Measurements from ENCODE around the gene MAML3. TPM values are rescaled to one million over a fixed set of nuclear protein-coding genes. Genes with fewer than 3 reads are reported as not detected.

MAML3 gene
- total and polyA plus RNA-seq, 2 experiments from 2014 or later: 1.7 to 6.5 TPM

DNA sequence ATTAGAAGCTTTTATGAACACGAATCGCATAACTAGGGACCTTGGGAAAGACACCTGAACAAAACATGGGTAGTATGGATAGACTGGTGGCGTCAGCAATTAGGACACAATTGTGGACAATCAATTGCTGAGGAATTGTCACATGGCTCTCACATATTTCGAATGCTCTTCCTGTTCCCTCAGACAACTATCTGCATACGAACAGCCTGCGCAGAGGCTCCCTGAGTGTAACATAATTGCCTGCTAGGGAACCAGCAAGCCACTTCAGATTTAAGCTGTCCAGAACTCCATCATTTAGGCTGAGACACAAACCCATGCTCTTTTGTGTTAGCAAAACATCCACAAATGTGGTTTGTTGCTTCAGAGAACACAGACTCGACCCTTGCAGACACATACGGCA, 327.6 kb downstream of the MAML3 start:
- H3K4me2 ChIP-seq: peak overlapping the region; percentile 83
- H3K4me3 ChIP-seq: no peak overlapping the region
- no peak for DNase-seq (ENCODE audit: low spot score)
- H3K27ac ChIP-seq (ENCODE audit: low read depth): no peak overlapping the region
- H3K4me1 ChIP-seq (ENCODE audit: insufficient read depth): peaks cover 46% of the 10 kb centered on the region
- Mint-ChIP-seq H3K27me3 (ENCODE audit: insufficient read depth, low read depth, poor library complexity) (peaks cover 7% of the 10 kb centered on the region), H3K4me1 (peaks cover 49% of the 10 kb centered on the region), H3K9me3 (peaks cover under 1% of the 10 kb centered on the region; the same call in 2 of the 3 replicates), H3K27ac (no peak overlapping the region), H3K4me3 (no peak overlapping the region; the same call in 2 of the 3 replicates), H3K36me3 (ENCODE audit: low read depth) (peaks cover 4% of the 10 kb centered on the region; the same call in 2 of the 3 replicates)
- peaks cover 3% of the 10 kb centered on the region; the same call in 1 of the 2 replicates for H3K9me2 ChIP-seq (ENCODE audit: insufficient read depth)
- H3K36me3 ChIP-seq (ENCODE audit: insufficient read depth): no peaks in the 10 kb centered on the region
- no peaks in the 10 kb centered on the region for H3K27me3 ChIP-seq (ENCODE audit: insufficient read depth)
- no peak overlapping the region for H2AFZ ChIP-seq
- no peak for ATAC-seq
- no peaks in the 10 kb centered on the region for H4K20me1 ChIP-seq (replicated peaks; ENCODE audit: insufficient read depth)
- TF ChIP-seq CREB1 (CRISPR knock-in tag; IDR thresholded peaks at IDR 0.05; ENCODE audit: low read depth): no peak
- TF ChIP-seq POLR2AphosphoS5 (IDR thresholded peaks at IDR 0.05; ENCODE audit: low read depth): no peak
- H3F3A ChIP-seq (replicated peaks; ENCODE audit: low read depth): no peaks in the 10 kb centered on the region
- no peaks in the 10 kb centered on the region for H3K79me2 ChIP-seq (replicated peaks; ENCODE audit: insufficient read depth)

- Mint-ChIP-seq H3K9me3 (peaks cover 7% of the 10 kb centered on the region; the same call in 2 of the 3 replicates), H3K27me3 (ENCODE audit: insufficient read depth, low read depth, poor library complexity) (peaks cover 7% of the 10 kb centered on the region), H3K4me3 (peak overlapping the region; percentile 55), H3K27ac (peak overlapping the region; percentile 64), H3K36me3 (ENCODE audit: low read depth) (peaks cover 11% of the 10 kb centered on the region), H3K4me1 (peaks cover 49% of the 10 kb centered on the region)
- peak overlapping the region; percentile 83 for H3K4me2 ChIP-seq
- peak overlapping the region; percentile 85 for H2AFZ ChIP-seq
- H3F3A ChIP-seq (replicated peaks; ENCODE audit: low read depth): no peaks in the 10 kb centered on the region
- no peaks in the 10 kb centered on the region for H3K36me3 ChIP-seq (ENCODE audit: insufficient read depth)
- no peaks in the 10 kb centered on the region for H3K79me2 ChIP-seq (replicated peaks; ENCODE audit: insufficient read depth)
- peaks cover 46% of the 10 kb centered on the region for H3K4me1 ChIP-seq (ENCODE audit: insufficient read depth)
- ATAC-seq: peak; percentile 79
- H3K27ac ChIP-seq (ENCODE audit: low read depth): peak overlapping the region; percentile 75
- peaks cover 3% of the 10 kb centered on the region; the same call in 1 of the 2 replicates for H3K9me2 ChIP-seq (ENCODE audit: insufficient read depth)
- no peak for DNase-seq (ENCODE audit: low spot score)
- H3K27me3 ChIP-seq (ENCODE audit: insufficient read depth): no peaks in the 10 kb centered on the region
- TF ChIP-seq NANOG (IDR thresholded peaks at IDR 0.05; ENCODE audit: borderline replicate concordance) (no peak), EZH2phosphoT487 (IDR thresholded peaks at IDR 0.05; ENCODE audit: unreplicated experiment) (no peak), ZNF331 (CRISPR knock-in tag; IDR thresholded peaks at IDR 0.05; ENCODE audit: low read depth) (no peak), CTCF (conservative IDR thresholded peaks at IDR 0.05; ENCODE audit: low read depth in 2 of 2) (no peak), CREB1 (CRISPR knock-in tag; IDR thresholded peaks at IDR 0.05; ENCODE audit: low read depth) (no peak), ZNF114 (CRISPR knock-in tag; IDR thresholded peaks at IDR 0.05) (no peak), POLR2AphosphoS5 (IDR thresholded peaks at IDR 0.05; ENCODE audit: low read depth) (no peak)
- peak overlapping the region; percentile 55 for H3K4me3 ChIP-seq
- H4K20me1 ChIP-seq (replicated peaks; ENCODE audit: insufficient read depth): no peaks in the 10 kb centered on the region
Observed at GRCh38 chr4:139825523-139826014, 328.4 kb downstream of the MAML3 start.

DNA sequence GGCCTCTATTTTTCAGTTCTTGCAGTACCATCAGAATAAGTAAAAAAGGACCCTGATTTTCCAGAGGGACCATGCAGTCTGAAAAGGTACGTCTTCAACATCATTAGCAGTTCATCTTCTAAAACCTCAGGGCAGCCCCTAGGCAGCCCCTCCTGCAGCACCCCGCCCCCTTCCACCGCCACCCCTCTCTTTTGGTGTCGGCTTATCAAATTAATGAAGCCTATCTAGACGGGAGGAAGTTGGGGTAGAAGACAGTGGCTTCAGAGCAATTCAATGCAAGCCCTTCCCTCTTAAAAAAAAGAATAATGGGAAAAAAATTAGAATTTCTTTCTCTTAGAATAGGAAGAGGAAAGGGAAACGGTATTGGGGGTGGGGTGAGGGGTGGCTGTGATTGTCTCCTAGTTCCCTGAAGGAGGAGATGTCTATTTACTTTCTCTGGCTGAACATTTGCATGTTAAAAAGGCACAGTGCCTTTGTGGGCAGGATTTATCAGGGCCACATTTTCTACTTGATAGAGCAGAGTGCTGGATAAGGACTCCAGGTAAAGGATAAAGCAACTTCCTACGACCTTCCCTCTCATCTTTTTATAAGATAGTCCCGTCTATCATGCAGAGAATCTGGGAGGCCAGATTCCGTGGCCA, 329.0 kb downstream of the MAML3 start:
- Histone ChIP-seq H3K4me2 (peak overlapping the region; percentile 83), H3K4me1 (ENCODE audit: insufficient read depth) (peaks cover 46% of the 10 kb centered on the region), H3K36me3 (ENCODE audit: insufficient read depth) (no peaks in the 10 kb centered on the region), H3K27ac (ENCODE audit: low read depth) (peak overlapping the region; percentile 75), H2AFZ (peak overlapping the region; percentile 85), H3F3A (replicated peaks; ENCODE audit: low read depth) (no peaks in the 10 kb centered on the region), H3K9me2 (ENCODE audit: insufficient read depth) (peaks cover 3% of the 10 kb centered on the region; the same call in 1 of the 2 replicates), H3K79me2 (replicated peaks; ENCODE audit: insufficient read depth) (no peaks in the 10 kb centered on the region), H3K27me3 (ENCODE audit: insufficient read depth) (no peaks in the 10 kb centered on the region), H4K20me1 (replicated peaks; ENCODE audit: insufficient read depth) (no peaks in the 10 kb centered on the region), H3K4me3 (peak overlapping the region; percentile 55)
- Mint-ChIP-seq H3K4me3 (peak overlapping the region; percentile 55), H3K27ac (peak overlapping the region; percentile 64), H3K36me3 (ENCODE audit: low read depth) (peaks cover 11% of the 10 kb centered on the region), H3K9me3 (peaks cover 7% of the 10 kb centered on the region; the same call in 2 of the 3 replicates), H3K4me1 (peaks cover 49% of the 10 kb centered on the region), H3K27me3 (ENCODE audit: insufficient read depth, low read depth, poor library complexity) (peaks cover 7% of the 10 kb centered on the region)
- peak; percentile 81 for ATAC-seq
- DNase-seq (ENCODE audit: low spot score): peak; percentile 58
- TF ChIP-seq CREB1 (CRISPR knock-in tag; IDR thresholded peaks at IDR 0.05; ENCODE audit: low read depth) (no peak), EZH2 (IDR thresholded peaks at IDR 0.05; ENCODE audit: low read depth, unreplicated experiment) (no peak), STAT1 (IDR thresholded peaks at IDR 0.05; ENCODE audit: unreplicated experiment) (no peak), EZH2phosphoT487 (IDR thresholded peaks at IDR 0.05; ENCODE audit: unreplicated experiment) (no peak), POLR2AphosphoS5 (IDR thresholded peaks at IDR 0.05; ENCODE audit: low read depth) (no peak), ZNF114 (CRISPR knock-in tag; IDR thresholded peaks at IDR 0.05) (no peak)
